Immature natural killer cell (primary cell): ENCODE results near the gene YWHAG. TPM values are rescaled to one million over a fixed set of nuclear protein-coding genes. Genes with fewer than 3 reads are reported as not detected.
"Not testable (repeated sequence)": the region's sequence is repeated elsewhere in the genome, so short reads cannot be mapped to it uniquely, and the experiment has no call there.

Source experiments
- DNase-seq, 3 donors: peaks; one replicate each; pipeline ENCODE4 v3.0.0; 2022; ENCODE audit warnings: mixed read lengths in 1 of 3
- H3K27ac Mint-ChIP-seq, 6 donors: one replicate each; pipeline ENCODE4 v1.8.0; 2020; ENCODE audit warnings: mixed read lengths in 6 of 6, mild to moderate bottlenecking in 5 of 6, inconsistent platforms in 4 of 6, moderate library complexity in 3 of 6
- H3K27me3 Mint-ChIP-seq, 3 donors: one replicate each; pipeline ENCODE4 v1.8.0; 2020 to 2021; ENCODE audit warnings: low read depth in 3 of 3, mild to moderate bottlenecking in 3 of 3, mixed read lengths in 3 of 3, moderate library complexity in 3 of 3, inconsistent platforms in 1 of 3
- H3K36me3 Mint-ChIP-seq, 3 donors: one replicate each; pipeline ENCODE4 v1.8.0; 2020; ENCODE audit warnings: mixed read lengths in 3 of 3, inconsistent platforms in 2 of 3, mild to moderate bottlenecking in 2 of 3
- H3K4me1 Mint-ChIP-seq, 2 donors: one replicate each; pipeline ENCODE4 v1.8.0; 2020; ENCODE audit warnings: inconsistent platforms in 2 of 2, mild to moderate bottlenecking in 2 of 2, mixed read lengths in 2 of 2, moderate library complexity in 1 of 2
- H3K4me3 Mint-ChIP-seq, 5 donors: one replicate each; pipeline ENCODE4 v1.8.0; 2020; ENCODE audit warnings: mild to moderate bottlenecking in 5 of 5, mixed read lengths in 5 of 5, inconsistent platforms in 3 of 5, moderate library complexity in 3 of 5
- H3K9me3 Mint-ChIP-seq, 6 donors: one replicate each; pipeline ENCODE4 v1.8.0; 2020; ENCODE audit warnings: mild to moderate bottlenecking in 6 of 6, mixed read lengths in 6 of 6, inconsistent platforms in 4 of 6, moderate library complexity in 3 of 6
- polyA plus RNA-seq, 3 donors: library from polyadenylated mRNA; unstranded; fragments of 300-500 nt; fragmentation: Illumina TruSeq; gene quantifications; one replicate each; pipeline ENCODE4 v1.2.3, GENCODE V29; 2021

Gene YWHAG
- 1 to 10 TPM; 1.1 to 3.2 (median 1.4) TPM for polyA plus RNA-seq

DNA sequence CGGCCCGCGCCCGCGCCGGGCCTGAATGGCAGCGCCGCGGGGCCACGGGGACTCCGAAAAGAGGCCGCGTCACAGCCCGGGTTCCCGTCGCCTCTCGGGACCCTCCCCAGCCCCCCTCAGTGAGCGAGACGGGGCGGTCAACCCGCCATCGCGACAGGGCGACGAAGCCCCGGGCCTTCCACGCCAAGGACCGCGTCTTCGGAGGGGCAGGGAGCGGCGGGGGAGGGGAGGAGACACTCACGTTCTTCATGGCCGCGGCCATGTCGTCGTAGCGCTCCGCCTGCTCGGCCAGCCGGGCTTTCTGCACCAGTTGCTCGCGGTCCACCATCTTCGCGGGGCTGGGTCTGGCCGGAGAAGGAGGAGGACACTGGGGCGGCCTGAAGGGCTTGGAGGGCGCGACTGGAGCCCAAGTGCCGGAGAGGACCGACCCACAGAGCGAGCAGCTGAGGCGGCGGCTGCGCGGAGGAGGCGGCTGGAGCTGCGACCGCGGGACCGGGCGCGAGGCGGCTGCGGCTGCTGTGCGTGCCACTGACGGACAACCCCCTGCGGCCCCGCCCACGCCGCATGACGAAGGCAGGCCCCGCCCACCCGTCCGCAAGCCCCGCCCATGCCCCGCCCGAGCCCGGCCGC lies at the start of gene YWHAG:
Gene YWHAG, minus strand, starts transcription at position 511 of the 630 bp plus-strand sequence. Its CDS starts 183 bp downstream, at position 328.
- Mint-ChIP-seq H3K27ac (peak within 1 kb of the TSS; percentile 90 to 98 (median 94)), H3K4me1 (peaks cover 32 to 37% of the 10 kb centered on the region in 2 donors), H3K4me3 (peak within 1 kb of the TSS; percentile 92 to 99 (median 97)), H3K9me3 (no peaks in the 10 kb centered on the region), H3K27me3 (peaks cover 5 to 13% (median 10%) of the 10 kb centered on the region in 3 donors), H3K36me3 (peaks cover 3 to 5% (median 4%) of the 10 kb centered on the region in 3 donors)
- DNase-seq: peak; percentile 88 to 92 (median 90)

DNA sequence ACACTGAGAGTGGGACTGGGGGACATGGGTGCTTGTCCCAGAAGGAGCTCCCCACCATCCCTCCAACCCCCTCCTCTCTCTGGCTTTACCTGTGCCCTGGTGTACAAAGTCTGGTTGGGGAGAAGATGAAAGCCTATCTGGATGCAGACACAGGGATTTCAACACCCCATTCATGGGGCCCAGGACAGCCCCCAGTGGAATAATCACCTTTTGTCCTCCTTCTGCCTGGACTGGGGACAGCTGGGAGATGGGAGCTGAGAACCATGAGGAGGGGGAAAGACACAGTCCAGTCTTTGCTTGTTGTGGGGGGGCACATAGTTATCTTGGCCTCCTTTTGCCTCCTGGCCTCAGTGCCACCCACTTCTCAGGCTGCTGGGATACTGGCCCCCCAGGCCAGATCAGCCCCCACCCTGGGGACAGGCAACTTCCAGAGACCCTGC lies 49.4 kb upstream of the YWHAG start:
- H3K36me3 Mint-ChIP-seq: no peaks in the 10 kb centered on the region
- H3K4me3 Mint-ChIP-seq: no peak overlapping the region
- H3K27ac Mint-ChIP-seq: no peak overlapping the region
- peaks cover 0 to 1% (median 0%) of the 10 kb centered on the region in 3 donors for H3K27me3 Mint-ChIP-seq
- H3K4me1 Mint-ChIP-seq: no peaks in the 10 kb centered on the region
- no peak for DNase-seq
- peaks cover 0 to 2% (median 0%) of the 10 kb centered on the region in 6 donors for H3K9me3 Mint-ChIP-seq

DNA sequence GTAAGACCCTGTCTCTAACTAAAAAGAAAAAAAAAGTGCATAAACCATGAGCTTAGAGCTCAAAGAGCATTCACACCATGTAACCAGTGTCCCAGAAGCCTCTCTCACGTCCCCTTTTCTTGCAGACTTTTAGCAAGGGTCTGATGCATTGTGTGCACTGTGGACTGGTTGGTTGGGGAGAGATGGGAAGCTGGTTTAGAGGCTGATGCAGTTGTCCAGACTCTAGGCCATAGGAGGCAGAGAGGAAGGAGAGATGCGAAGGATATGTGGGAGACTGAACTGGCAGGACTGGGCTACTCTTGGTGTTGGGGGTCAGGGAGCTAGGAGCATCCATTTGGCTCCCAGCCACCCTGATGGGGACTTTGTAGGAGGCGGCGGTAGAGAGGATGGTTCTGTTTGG lies 48.9 kb upstream of the YWHAG start:
- no peak for DNase-seq
- H3K4me3 Mint-ChIP-seq: no peak overlapping the region
- H3K9me3 Mint-ChIP-seq: peaks cover 0 to 2% (median 0%) of the 10 kb centered on the region in 6 donors
- no peak overlapping the region for H3K27ac Mint-ChIP-seq
- peaks cover 0 to 1% (median 0%) of the 10 kb centered on the region in 3 donors for H3K27me3 Mint-ChIP-seq
- H3K4me1 Mint-ChIP-seq: no peaks in the 10 kb centered on the region
- no peaks in the 10 kb centered on the region for H3K36me3 Mint-ChIP-seq

DNA sequence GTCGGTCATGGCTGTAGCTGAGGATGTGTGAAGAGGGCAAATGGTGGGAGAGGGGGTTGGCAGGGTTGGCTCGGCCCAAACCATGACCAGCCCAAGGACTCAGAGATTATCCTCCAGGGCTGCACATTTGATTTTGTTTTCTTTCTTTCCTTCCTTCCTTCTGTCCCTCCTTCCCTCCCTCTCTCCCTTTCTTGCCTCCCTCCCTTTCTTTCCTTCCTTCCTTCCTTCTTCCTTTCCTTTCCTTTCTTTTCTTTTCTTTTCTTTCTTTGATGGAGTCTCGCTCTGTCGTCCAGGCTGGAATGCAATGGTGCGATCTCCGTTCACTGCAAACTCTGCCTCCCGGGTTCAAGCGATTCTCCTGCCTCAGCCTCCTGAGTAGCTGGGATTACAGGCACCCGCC lies 46.9 kb upstream of the YWHAG start:
- Mint-ChIP-seq H3K27me3 (peaks cover 0 to 1% (median 0%) of the 10 kb centered on the region in 3 donors), H3K27ac (no peak overlapping the region), H3K4me3 (no peak overlapping the region), H3K36me3 (no peaks in the 10 kb centered on the region), H3K9me3 (peaks cover 0 to 2% (median 0%) of the 10 kb centered on the region in 6 donors), H3K4me1 (no peaks in the 10 kb centered on the region)
- DNase-seq: no peak

DNA sequence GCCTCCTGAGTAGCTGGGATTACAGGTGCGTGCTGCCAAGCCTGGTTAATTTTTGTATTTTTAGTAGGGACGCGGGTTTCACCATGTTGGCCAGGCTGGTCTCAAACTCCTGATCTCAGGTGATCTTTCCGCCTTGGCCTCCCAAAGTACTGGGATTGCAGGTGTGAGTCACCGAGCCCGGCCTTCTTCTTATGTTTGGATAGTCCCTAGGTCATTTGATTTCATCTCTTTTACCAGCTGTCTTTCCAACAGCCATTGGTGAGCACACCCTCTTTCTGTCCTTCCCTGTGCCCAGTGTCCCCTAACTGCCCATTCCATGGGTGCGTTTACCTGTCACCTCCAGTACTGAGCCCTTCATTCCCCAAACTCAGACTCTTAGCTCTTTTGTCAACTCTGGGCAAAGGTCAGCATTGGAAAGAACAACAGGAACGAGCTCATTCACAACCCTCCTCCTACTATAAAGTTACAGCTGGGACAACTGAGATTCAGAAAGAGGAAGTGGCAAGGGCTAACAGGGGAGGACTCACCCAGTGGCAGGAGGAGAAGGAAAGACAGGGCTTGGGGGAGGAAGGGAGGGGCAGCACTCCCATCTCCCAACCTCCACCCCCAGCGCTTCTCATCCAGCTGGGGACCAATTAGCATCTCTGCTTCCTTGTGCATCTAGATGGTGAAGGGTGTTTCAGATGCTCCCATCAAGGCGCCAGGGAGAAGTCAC lies 45.1 kb upstream of the YWHAG start:
- peaks cover 0 to 2% (median 0%) of the 10 kb centered on the region in 6 donors for H3K9me3 Mint-ChIP-seq
- no peaks in the 10 kb centered on the region for H3K4me1 Mint-ChIP-seq
- no peak overlapping the region for H3K4me3 Mint-ChIP-seq
- no peak overlapping the region for H3K27ac Mint-ChIP-seq
- H3K27me3 Mint-ChIP-seq: peaks cover 0 to 1% (median 0%) of the 10 kb centered on the region in 3 donors
- no peaks in the 10 kb centered on the region for H3K36me3 Mint-ChIP-seq
- no peak for DNase-seq

DNA sequence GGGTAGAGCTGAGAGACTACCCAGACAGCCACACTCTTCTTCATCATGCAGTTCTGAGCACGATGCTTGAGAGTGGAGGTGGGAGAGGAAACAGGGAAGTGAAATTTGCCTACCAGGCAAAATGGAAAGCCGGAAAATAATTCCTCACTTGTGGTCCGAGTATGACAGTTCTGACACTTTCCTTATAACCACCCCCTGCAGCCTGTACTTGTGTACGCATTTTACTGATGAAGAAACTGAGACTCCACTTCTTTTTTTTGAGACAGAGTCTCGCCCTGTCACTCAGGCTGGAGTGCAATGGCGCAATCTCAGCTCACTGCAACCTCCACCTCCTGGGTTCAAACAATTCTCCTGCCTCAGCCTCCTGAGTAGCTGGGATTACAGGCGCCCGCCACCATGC lies 44.3 kb upstream of the YWHAG start:
- not testable (repeated sequence) for H3K27ac Mint-ChIP-seq, H3K4me1 Mint-ChIP-seq, H3K9me3 Mint-ChIP-seq, H3K27me3 Mint-ChIP-seq, H3K36me3 Mint-ChIP-seq, DNase-seq, H3K4me3 Mint-ChIP-seq

DNA sequence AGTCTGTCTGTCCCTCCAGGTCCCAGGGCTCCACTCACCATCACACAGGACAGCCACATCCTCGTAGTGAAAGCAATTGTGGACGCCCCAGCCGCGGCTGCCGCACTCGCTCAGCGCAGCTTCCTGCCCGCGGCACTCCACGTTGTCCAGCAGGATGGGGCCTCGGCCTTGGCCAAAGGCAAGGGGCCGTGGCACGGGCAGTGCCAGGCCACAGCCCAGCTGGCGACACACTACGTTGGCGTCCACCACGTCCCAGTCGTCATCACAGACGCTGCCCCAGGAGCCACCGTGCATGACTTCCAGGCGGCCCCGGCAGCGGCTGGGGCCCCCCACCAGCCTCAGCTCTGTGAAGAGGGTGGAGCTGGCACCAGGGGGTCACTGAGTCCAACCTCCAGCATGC lies 41.5 kb upstream of the YWHAG start:
- Mint-ChIP-seq H3K4me3 (no peak overlapping the region), H3K27me3 (peaks cover 1 to 5% (median 3%) of the 10 kb centered on the region in 3 donors), H3K36me3 (no peaks in the 10 kb centered on the region)

DNA sequence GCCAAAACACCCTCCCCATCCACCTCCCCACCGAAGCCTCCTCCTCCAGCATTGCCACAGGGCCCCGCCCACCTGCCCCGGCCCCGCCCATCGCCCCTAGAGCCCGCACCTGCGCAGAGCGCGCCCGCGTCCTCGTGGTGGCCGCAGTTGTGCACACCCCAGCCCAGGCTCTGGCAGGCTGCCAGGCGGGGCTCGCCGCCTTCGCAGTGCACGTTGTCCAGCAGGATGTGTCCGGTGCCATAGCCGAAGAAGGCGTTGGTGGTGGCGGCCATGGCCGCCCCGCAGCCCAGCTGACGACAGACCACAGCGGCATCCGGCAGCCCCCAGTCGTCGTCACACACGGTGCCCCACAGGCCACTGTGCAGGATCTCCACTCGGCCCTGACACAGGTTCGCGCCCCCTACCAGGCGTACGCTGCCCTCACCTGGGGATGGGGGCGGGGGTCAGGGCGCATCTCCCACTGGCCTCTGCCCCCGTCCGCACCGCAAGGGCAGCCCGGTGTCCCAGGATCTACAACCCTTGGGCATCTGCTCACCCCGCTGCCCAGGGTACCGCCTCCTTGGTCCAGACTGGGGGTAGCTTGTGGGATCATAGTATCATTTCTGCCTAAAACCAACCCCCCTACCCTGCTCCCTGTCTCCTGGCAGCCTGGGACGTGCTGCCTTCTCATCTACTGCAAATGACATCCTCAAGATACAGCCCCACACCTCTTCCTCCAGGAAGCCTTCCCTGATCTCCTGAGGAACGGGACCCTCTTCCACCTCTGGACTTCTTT lies 38.8 kb upstream of the YWHAG start:
- peak; percentile 80 to 84 (median 83) for DNase-seq
- H3K36me3 Mint-ChIP-seq: no peaks in the 10 kb centered on the region
- H3K27me3 Mint-ChIP-seq: peaks cover 0 to 10% (median 3%) of the 10 kb centered on the region in 3 donors
- peaks cover 19 to 20% of the 10 kb centered on the region in 2 donors for H3K4me1 Mint-ChIP-seq
- H3K9me3 Mint-ChIP-seq: no peaks in the 10 kb centered on the region
- H3K27ac Mint-ChIP-seq: peak overlapping the region; percentile 42 to 80 (median 64)
- H3K4me3 Mint-ChIP-seq: peak overlapping the region; percentile 69 to 80 (median 72)

More for the DNA sequence above, 41.5 kb upstream of the YWHAG start:
- Mint-ChIP-seq H3K27ac (no peak overlapping the region), H3K9me3 (no peaks in the 10 kb centered on the region), H3K4me1 (peaks cover 11 to 13% of the 10 kb centered on the region in 2 donors)
- no peak for DNase-seq

DNA sequence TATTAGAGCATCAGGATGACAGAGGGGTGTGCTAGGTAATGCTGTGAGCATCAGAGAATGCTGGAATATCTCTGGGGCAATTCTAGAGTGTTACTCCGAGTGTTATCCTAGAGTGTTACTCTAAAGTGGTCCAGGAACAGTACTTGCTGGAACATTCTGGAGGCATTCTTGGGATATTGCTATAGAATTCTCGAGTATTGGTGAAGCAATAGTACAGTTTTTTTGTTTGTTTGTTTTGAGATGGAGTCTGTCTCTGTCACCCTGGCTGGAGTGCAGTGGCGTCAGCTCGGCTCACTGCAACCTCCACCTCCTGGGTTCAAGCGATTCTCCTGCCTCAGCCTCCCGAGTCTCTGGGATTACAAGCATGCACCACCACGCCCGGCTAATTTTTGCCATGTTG lies 38.1 kb upstream of the YWHAG start:
- no peaks in the 10 kb centered on the region for H3K36me3 Mint-ChIP-seq
- peaks cover 20 to 21% of the 10 kb centered on the region in 2 donors for H3K4me1 Mint-ChIP-seq
- peaks cover 0 to 10% (median 3%) of the 10 kb centered on the region in 3 donors for H3K27me3 Mint-ChIP-seq
- H3K27ac Mint-ChIP-seq: peak overlapping the region in 2 of 6 donors; percentile 31 to 46
- H3K4me3 Mint-ChIP-seq: peak overlapping the region; percentile 56 to 73 (median 68)
- no peak for DNase-seq
- H3K9me3 Mint-ChIP-seq: no peaks in the 10 kb centered on the region

DNA sequence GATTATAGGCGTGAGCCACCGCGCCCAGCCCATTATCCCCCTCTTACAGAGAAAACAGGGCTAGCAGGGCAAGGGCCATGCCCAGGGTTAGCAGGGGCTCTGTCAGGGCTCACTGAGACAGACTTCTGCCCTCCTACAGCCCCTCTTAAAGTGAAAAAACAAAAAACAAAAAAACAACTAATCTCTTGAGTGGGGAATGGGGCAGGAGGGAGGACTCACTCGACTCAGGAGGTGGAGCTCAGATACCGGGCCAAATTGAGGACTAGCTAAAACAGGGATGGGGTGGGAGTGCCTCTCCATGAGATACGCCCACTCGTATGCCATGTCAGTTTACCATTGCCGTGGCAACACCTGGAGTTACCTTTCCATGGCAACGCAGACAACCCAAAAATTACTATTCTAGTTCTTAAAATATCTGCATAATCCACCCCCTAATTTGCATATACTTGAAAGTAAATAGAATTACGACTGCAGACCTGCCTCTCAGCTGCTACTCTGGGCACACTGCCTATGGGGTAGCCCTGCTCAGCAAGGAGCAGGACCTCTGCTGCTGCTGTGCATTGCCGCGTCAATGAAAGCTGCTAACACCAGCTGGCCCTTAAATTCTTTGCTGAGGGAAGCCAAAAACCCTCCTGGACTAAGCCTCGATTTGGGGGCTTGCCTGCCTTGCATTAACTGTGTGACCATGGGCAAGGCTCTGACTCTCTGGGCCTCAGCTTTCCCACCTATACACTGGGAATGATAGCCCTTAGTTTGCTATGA lies 37.4 kb upstream of the YWHAG start:
- H3K9me3 Mint-ChIP-seq: no peaks in the 10 kb centered on the region
- H3K27ac Mint-ChIP-seq: no peak overlapping the region
- H3K27me3 Mint-ChIP-seq: peaks cover 0 to 10% (median 3%) of the 10 kb centered on the region in 3 donors
- DNase-seq: no peak
- peak overlapping the region in 4 of 5 donors; percentile 35 to 72 (median 56) for H3K4me3 Mint-ChIP-seq
- peaks cover 20 to 21% of the 10 kb centered on the region in 2 donors for H3K4me1 Mint-ChIP-seq
- H3K36me3 Mint-ChIP-seq: no peaks in the 10 kb centered on the region

DNA sequence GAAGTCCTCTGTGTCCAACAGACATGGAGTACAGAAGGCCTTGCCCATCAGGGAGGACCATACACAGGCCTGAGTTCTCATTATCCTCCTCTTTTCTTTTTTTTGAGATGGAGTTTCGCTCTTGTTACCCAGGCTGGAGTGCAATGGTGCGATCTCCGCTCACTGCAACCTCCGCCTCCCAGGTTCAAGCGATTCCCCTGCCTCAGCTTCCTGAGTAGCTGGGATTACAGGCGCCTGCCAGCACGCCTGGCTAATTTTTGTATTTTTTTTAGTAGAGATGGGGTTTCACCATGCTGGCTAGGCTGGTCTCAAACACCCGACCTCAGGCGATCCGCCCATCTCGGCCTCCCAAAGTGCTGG lies 36.8 kb upstream of the YWHAG start:
- peak overlapping the region in 1 of 5 donors; percentile 10 for H3K4me3 Mint-ChIP-seq
- DNase-seq, H3K27ac Mint-ChIP-seq: not testable (repeated sequence)

DNA sequence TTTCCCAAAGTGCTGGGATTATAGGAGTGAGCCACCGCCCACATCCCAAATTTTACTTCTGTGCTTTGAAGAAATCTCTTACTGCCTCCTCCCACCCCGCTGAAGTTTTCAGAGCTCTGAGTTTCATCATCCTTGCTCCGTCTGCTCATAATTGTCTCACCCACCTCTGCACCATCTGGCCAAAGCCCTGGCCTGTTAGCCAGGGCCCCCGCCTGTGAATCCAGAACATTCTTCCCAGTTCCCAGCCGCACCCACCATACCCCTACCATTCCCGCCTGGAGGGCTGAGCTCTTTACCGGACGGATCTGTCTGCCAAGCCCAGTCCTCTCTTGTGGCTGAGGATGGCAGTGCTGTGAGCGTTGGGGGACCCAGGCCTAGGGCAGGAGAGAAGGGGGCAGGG lies 36.2 kb upstream of the YWHAG start:
- peak overlapping the region in 3 of 5 donors; percentile 12 to 39 (median 30) for H3K4me3 Mint-ChIP-seq
- H3K27me3 Mint-ChIP-seq: peaks cover 0 to 10% (median 3%) of the 10 kb centered on the region in 3 donors
- H3K36me3 Mint-ChIP-seq: no peaks in the 10 kb centered on the region
- H3K27ac Mint-ChIP-seq: peak overlapping the region in 1 of 6 donors; percentile 34
- peaks cover 20 to 21% of the 10 kb centered on the region in 2 donors for H3K4me1 Mint-ChIP-seq
- no peak for DNase-seq
- H3K9me3 Mint-ChIP-seq: no peaks in the 10 kb centered on the region

More for the DNA sequence above, 36.8 kb upstream of the YWHAG start:
- peaks cover 20 to 21% of the 10 kb centered on the region in 2 donors for H3K4me1 Mint-ChIP-seq
- H3K9me3 Mint-ChIP-seq, H3K27me3 Mint-ChIP-seq, H3K36me3 Mint-ChIP-seq: not testable (repeated sequence)
